Cardiac fibroblast (primary cell): ENCODE data around the gene DSC3.

Experiments used
- DNase-seq, 2 donors: peaks; one replicate each; pipeline versions ENCODE4 v3.0.0 to v3.0.0-alpha.2; 2010; ENCODE audit warnings: low read depth in 2 of 2
- H3K4me3 ChIP-seq, 2 donors: replicated peaks in 1 of 2; 1 replicate in 1 of 2; 2 replicates in 1 of 2; pipeline ENCODE4 v1.5.1; 2011; ENCODE audit warnings: low read depth in 2 of 2, low read length in 2 of 2, mild to moderate bottlenecking in 2 of 2, moderate library complexity in 1 of 2
- CTCF ChIP-seq: IDR thresholded peaks from one replicate; pipeline ENCODE4 v1.5.1; 2011; ENCODE audit warnings: low read depth, mild to moderate bottlenecking, low read length, inconsistent platforms

DSC3 gene

DNA sequence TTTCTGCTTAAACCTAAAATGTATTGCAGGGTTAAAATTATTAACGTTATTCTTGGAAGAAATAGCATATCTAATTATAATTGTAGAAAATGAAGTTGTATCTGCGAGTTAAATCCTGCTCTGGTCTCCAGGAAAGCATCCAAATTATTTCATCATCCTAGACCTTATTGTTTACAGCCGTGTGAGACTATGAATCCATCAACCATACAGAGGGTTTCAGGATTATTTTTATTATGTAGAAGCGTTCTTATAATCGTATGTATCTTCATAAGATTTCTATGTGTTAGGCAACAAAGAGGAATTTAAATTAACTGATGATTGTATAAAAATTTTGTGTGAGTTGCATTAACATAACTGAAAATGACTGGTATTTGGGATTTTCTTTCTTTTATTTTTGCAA lies 14.5 kb upstream of the DSC3 start:
- no peak overlapping the region for H3K4me3 ChIP-seq
- peak in 1 of 2 donors; percentile 21 for DNase-seq
- TF ChIP-seq CTCF = no peak

DNA sequence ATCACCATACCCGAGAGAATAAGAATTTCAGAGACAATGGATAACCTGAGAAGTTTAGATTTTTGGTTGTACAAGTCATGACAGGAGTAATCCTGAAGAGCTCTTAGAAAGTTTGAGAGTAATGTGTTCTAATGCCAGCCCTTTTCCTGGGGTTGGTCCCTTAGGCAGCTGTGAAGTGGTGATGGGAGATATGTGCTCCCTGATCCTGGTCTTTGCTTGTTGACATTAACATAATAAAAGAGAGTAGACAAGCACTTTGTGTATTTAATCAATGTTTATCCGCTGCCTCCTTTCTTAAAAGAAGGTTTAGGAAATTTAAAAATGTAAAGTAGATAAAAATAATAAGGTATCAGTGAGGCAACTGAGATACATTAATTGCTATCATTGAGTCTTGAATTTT lies 13.8 kb upstream of the DSC3 start:
- no peak for DNase-seq
- H3K4me3 ChIP-seq = no peak overlapping the region
- TF ChIP-seq CTCF = no peak

DNA sequence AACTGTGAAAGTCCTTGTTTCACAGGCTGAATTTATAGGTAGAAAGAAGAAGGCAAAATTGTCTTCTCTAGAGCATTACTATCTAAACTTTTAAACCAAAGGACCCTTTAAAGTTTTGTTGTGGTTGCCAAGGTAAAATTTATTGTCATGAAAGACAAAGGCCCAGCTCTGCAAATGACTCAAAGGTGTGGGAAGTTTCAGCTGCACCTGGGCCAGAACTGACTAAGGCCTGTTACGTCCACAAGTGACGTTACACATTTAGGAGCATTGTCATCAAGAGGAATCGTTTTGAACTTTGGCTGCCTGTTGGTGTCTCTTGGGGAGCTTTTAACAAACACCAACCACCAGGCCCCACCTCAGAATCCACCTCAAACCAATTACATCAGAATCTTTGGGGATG lies 8.1 kb upstream of the DSC3 start:
- no peak for DNase-seq
- TF ChIP-seq CTCF = no peak
- no peak overlapping the region for H3K4me3 ChIP-seq

DNA sequence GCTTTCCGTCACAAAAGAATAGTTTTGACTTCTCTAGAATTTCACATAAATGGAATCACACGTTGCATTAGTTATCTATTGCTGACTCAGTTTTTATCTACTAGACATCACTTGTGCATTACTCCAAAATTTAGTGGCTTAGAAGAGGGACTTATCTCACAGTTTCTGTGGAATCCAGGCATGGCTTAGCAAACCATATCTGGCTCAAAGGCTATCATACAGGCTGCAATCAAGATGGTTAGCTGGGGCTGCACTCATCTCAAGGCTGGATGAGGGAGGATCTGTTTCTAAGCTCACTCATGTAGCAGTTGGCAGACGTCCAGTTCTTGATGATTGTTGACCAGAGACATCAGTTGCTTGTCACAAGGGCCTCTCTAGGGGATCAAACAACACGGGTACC lies 6.6 kb upstream of the DSC3 start:
- peak in 1 of 2 donors; percentile 11 for DNase-seq

DNA sequence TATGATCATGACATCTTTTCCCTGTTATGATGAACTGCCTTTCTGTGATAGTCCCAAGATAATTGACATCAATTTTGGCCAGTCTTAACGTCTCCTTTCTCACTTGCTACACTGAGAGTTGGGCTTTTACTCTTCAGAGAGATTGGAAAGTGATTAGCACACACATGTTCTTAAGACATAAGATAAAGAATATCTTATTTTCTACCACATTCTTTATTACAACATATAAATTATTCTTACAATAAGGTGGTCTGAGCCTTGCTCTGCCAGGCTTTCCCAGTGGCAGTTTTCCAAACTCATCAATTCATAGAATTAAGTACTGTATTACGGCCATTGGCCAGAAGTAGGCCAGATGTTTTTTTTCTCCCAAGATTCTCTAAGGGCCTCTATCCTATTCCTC lies 5.7 kb upstream of the DSC3 start:
- no peak for DNase-seq
- H3K4me3 ChIP-seq = no peak overlapping the region
- no peak for TF ChIP-seq CTCF

More for the DNA sequence above, 6.6 kb upstream of the DSC3 start:
- no peak overlapping the region for H3K4me3 ChIP-seq
- no peak for TF ChIP-seq CTCF

DNA sequence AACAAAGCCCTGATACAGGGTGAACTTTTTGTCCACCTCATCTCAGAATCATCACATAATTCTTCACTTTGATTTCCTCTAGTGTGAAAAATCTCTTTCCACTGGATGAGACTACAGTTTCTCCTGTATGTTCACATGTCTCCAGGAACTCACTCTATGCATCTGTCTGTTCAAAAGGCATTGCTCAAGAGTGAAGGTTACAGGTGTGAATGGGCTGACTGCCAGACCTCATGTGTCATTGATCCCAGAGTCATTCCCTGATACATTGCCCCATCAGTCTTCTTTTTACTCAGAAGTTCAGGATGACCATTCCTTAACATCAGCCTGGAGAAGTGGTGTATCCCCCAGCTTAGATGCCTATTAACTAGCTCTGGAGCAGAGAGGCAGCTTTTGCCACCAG lies 4.4 kb upstream of the DSC3 start:
- no peak overlapping the region for H3K4me3 ChIP-seq
- TF ChIP-seq CTCF = no peak
- DNase-seq = no peak

DNA sequence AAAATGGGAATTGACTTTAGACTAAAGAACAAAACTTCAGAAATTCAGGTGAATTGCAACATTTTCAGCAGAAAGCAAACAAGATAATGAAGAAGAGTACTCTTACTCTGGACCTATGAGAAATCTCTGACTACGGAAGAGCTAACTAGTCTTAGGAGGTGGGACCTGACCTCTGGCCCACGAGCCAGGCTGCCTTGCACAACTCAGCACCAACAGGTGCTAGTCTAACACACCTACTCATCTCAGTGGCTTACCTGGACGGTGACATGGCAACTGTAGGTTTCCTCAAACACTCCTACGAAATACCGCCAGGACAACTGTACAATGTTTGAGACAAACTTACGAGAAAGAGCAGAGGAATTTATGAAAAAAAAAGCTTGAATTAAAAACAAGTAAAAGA lies 3.1 kb upstream of the DSC3 start:
- TF ChIP-seq CTCF = no peak
- H3K4me3 ChIP-seq = no peak overlapping the region
- DNase-seq = no peak
